HFFc6 (cell line): ENCODE measurements around the gene IAH1. TPM values are rescaled to one million over a fixed set of nuclear protein-coding genes. Genes with fewer than 3 reads are reported as not detected.

Source experiments
- DNase-seq: peaks from one replicate; pipeline ENCODE4 v3.0.0-alpha.2; 2018
- H3K27ac Mint-ChIP-seq: 2 replicates; pipeline ENCODE4 v1.8.0; 2020; ENCODE audit warnings: mild to moderate bottlenecking, mixed read lengths
- H3K27me3 Mint-ChIP-seq: 2 replicates; pipeline ENCODE4 v1.8.0; 2021; ENCODE audit warnings: mild to moderate bottlenecking, moderate library complexity, mixed read lengths; ENCODE audit not compliant: insufficient read depth
- H3K36me3 Mint-ChIP-seq: 2 replicates; pipeline ENCODE4 v1.8.0; 2021; ENCODE audit warnings: low read depth, mixed read lengths
- H3K4me1 Mint-ChIP-seq: 2 replicates; pipeline ENCODE4 v1.8.0; 2020; ENCODE audit warnings: low read depth, mixed read lengths
- H3K4me3 Mint-ChIP-seq: 2 replicates; pipeline ENCODE4 v1.8.0; 2020; ENCODE audit warnings: mild to moderate bottlenecking, moderate library complexity, mixed read lengths
- H3K9me3 Mint-ChIP-seq: 2 replicates; pipeline ENCODE4 v1.8.0; 2020; ENCODE audit warnings: mild to moderate bottlenecking, mixed read lengths
- CTCF ChIP-seq: fragments of 200-600 bp; sonication (generic); IDR thresholded peaks from 2 replicates; pipeline ENCODE4 v1.5.0; 2021; ENCODE audit warnings: antibody characterized with exemption, mild to moderate bottlenecking
- total RNA-seq, 6 experiments: library from RNA; stranded (reverse); fragmentation: NEBNext Ultra II Directional; extraction: Animal tissue kit (Norgen Biotek cat#: 25700); gene quantifications; 2 replicates in 1 of 6; 3 replicates in 5 of 6; pipeline ENCODE4 v1.2.3, GENCODE V29; 2021

The IAH1 gene
- total RNA-seq, 6 experiments from 2014 or later = 65.5 to 79.0 (median 71.0) TPM

GRCh38 chr2:9451231-9451630 lies 23.1 kb upstream of the IAH1 start:
- peaks cover 22% of the 10 kb centered on the region for H3K36me3 Mint-ChIP-seq
- H3K4me3 Mint-ChIP-seq = no peak overlapping the region
- no peaks in the 10 kb centered on the region for H3K9me3 Mint-ChIP-seq
- no peak for TF ChIP-seq CTCF
- H3K27ac Mint-ChIP-seq = no peak overlapping the region
- no peaks in the 10 kb centered on the region for H3K27me3 Mint-ChIP-seq
- DNase-seq = no peak
- H3K4me1 Mint-ChIP-seq = no peaks in the 10 kb centered on the region

DNA sequence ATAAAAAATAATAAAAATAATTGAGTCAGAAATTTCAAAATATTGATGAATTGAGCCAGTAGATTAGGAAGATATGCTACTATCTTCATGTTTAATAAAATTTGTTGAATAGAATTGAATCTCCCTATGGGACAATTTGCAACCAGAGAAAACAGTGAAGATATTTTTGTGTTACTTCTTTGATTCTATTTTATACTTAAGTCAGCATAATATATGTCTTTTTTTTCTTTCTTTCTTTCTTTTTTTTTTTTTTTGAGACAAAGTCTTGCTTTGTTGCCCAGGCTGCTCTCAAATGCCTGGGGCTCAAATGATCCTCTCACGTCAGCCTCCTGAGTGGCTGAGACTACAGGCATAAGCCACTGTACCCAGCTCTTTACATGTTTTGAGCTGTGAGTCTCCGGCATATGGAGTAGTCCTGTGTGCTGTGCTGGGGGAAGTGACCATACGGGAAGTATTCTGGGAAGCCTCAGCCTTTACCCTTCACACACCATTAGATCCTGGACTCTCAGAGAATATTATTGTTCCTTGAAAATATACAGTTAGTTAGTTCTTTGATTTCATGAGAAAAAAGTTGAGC lies 13.8 kb upstream of the IAH1 start:
- no peak for DNase-seq
- no peak for TF ChIP-seq CTCF
- H3K27me3 Mint-ChIP-seq = no peaks in the 10 kb centered on the region; the same call in 1 of the 2 replicates
- no peaks in the 10 kb centered on the region; the same call in none of the 2 replicates for H3K4me1 Mint-ChIP-seq
- no peaks in the 10 kb centered on the region for H3K9me3 Mint-ChIP-seq
- H3K27ac Mint-ChIP-seq = no peak overlapping the region
- peaks cover 21% of the 10 kb centered on the region for H3K36me3 Mint-ChIP-seq
- no peak overlapping the region for H3K4me3 Mint-ChIP-seq

GRCh38 chr2:9461079-9461478 lies 13.3 kb upstream of the IAH1 start:
- no peak for TF ChIP-seq CTCF
- H3K27ac Mint-ChIP-seq = no peak overlapping the region
- H3K4me3 Mint-ChIP-seq = no peak overlapping the region
- peaks cover 3% of the 10 kb centered on the region for H3K27me3 Mint-ChIP-seq
- H3K4me1 Mint-ChIP-seq = no peaks in the 10 kb centered on the region; the same call in none of the 2 replicates
- H3K36me3 Mint-ChIP-seq = peaks cover 26% of the 10 kb centered on the region
- DNase-seq = no peak
- no peaks in the 10 kb centered on the region for H3K9me3 Mint-ChIP-seq

GRCh38 chr2:9462313-9462712 lies 12.0 kb upstream of the IAH1 start:
- Mint-ChIP-seq H3K4me1 (no peaks in the 10 kb centered on the region; the same call in none of the 2 replicates), H3K27ac (no peak overlapping the region), H3K9me3 (no peaks in the 10 kb centered on the region), H3K4me3 (no peak overlapping the region), H3K27me3 (peaks cover 5% of the 10 kb centered on the region), H3K36me3 (peaks cover 15% of the 10 kb centered on the region)
- no peak for DNase-seq
- TF ChIP-seq CTCF = no peak

DNA sequence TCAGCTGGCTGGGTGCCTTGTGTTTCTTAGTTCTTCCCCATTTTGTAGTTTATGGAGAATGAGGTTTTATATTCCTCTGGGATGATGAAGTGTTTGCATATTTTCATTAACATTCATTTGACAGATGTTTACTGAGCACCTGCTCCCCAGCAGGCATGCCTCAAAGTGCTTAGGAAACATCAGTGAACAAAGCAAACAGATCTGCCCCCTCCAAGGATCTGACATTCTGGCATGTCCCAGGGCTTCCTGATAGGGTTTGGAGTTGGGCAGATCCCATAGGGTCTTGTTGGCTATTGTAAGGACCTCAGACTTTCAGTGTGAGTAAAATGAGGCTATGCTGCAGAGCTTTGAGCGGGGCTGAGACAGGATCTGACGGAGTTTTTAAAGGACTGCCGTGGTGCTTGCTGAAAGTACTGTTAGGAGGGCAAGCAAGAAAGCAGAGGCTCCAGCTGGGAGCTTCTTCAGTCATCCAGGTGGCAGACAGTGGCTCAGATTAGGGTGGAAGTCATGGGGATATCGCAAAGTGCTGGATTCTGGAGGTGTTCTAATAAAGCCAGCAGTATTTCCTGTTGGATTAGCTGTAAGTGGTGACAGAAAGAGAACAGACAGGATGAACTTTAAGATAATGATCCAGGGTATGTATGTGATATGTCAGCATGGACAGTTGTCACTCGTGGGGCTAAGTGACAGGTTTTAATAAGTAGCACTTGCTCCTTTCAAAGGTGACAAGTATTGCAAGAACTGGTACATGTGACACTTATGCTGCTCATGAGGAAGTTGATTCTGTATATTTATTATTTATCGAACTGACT lies 11.3 kb upstream of the IAH1 start:
- Mint-ChIP-seq H3K36me3 (peaks cover 15% of the 10 kb centered on the region), H3K4me1 (no peaks in the 10 kb centered on the region; the same call in none of the 2 replicates), H3K9me3 (no peaks in the 10 kb centered on the region), H3K27ac (no peak overlapping the region), H3K4me3 (no peak overlapping the region), H3K27me3 (peaks cover 5% of the 10 kb centered on the region; the same call in 1 of the 2 replicates)
- DNase-seq = no peak
- TF ChIP-seq CTCF = no peak
